Endodermal cell (in vitro differentiated cells): ENCODE results near the gene MAP4K4. TPM values are rescaled to one million over a fixed set of nuclear protein-coding genes. Genes with fewer than 3 reads are reported as not detected.

Source experiments
- DNase-seq: peaks from one replicate; pipeline ENCODE4 v3.0.0-alpha.2; 2017
- H3K27ac ChIP-seq: 2 replicates; pipeline ENCODE4 v1.5.1; 2013; ENCODE audit warnings: mild to moderate bottlenecking, low read depth, low read length, moderate library complexity
- H3K27me3 ChIP-seq: 2 replicates; pipeline ENCODE4 v1.6.1; 2013; ENCODE audit warnings: mild to moderate bottlenecking, low read length, moderate library complexity; ENCODE audit not compliant: insufficient read depth, control insufficient read depth, poor library complexity, severe bottlenecking
- H3K36me3 ChIP-seq: 2 replicates; pipeline ENCODE4 v1.7.0; 2013; ENCODE audit warnings: mild to moderate bottlenecking, low read length, moderate library complexity; ENCODE audit not compliant: control insufficient read depth, insufficient read depth
- H3K4me1 ChIP-seq: one replicate; pipeline ENCODE4 v1.7.0; 2013; ENCODE audit warnings: low read length; ENCODE audit not compliant: control insufficient read depth, insufficient read depth
- H3K4me3 ChIP-seq: 2 replicates; pipeline ENCODE4 v1.5.1; 2013; ENCODE audit warnings: mild to moderate bottlenecking, low read length, moderate library complexity
- H3K9ac ChIP-seq: 2 replicates; pipeline ENCODE4 v1.6.1; 2013; ENCODE audit warnings: mild to moderate bottlenecking, low read length, moderate library complexity; ENCODE audit not compliant: poor library complexity, severe bottlenecking; ENCODE audit errors: extremely low read depth
- H3K9me3 ChIP-seq: 2 replicates; pipeline ENCODE4 v1.6.1; 2013; ENCODE audit warnings: mild to moderate bottlenecking, low read length, moderate library complexity; ENCODE audit not compliant: control insufficient read depth
- H3K27ac Mint-ChIP-seq: 2 replicates; pipeline ENCODE4 v1.8.0; 2020; ENCODE audit warnings: mixed read lengths
- H3K27me3 Mint-ChIP-seq: 2 replicates; pipeline ENCODE4 v1.8.0; 2021; ENCODE audit warnings: mild to moderate bottlenecking, mixed read lengths; ENCODE audit not compliant: insufficient read depth
- H3K36me3 Mint-ChIP-seq: 2 replicates; pipeline ENCODE4 v1.8.0; 2020; ENCODE audit warnings: low read depth, mixed read lengths
- H3K4me1 Mint-ChIP-seq: 2 replicates; pipeline ENCODE4 v1.8.0; 2020; ENCODE audit warnings: mixed read lengths
- H3K4me3 Mint-ChIP-seq: 2 replicates; pipeline ENCODE4 v1.8.0; 2020; ENCODE audit warnings: mild to moderate bottlenecking, moderate library complexity, mixed read lengths
- H3K9me3 Mint-ChIP-seq: 2 replicates; pipeline ENCODE4 v1.8.0; 2020; ENCODE audit warnings: mild to moderate bottlenecking, mixed read lengths
- WGBS, 2 experiments: methylation state at CpG; one replicate each; pipeline versions ENCODE4 v1.1.5 to v1.1.7; 2013; ENCODE audit warnings: missing lambda C conversion rate in 2 of 2, mixed read lengths in 1 of 2; ENCODE audit not compliant: insufficient coverage in 1 of 2, insufficient read length in 1 of 2; 5-methylcytosine and 5-hydroxymethylcytosine counted together
- total RNA-seq, 2 donors: library from RNA; stranded (reverse); fragmentation: NEBNext Ultra II Directional in 1 of 2; extraction: Animal tissue kit (Norgen Biotek cat#: 25700) in 1 of 2; gene quantifications; 2 replicates in 1 of 2; 3 replicates in 1 of 2; pipeline ENCODE4 v1.2.1, GENCODE V29; 2021
- TF ChIP-seq, protein P1 (sequence below): fragments of 200-600 bp; sonication (generic); conservative IDR thresholded peaks from 2 replicates; pipeline ENCODE4 v1.5.0; 2021; ENCODE audit warnings: antibody characterized with exemption, mild to moderate bottlenecking

MAP4K4 gene
- total RNA-seq, 2 donors from 2014 or later = 130 to 142 TPM

DNA sequence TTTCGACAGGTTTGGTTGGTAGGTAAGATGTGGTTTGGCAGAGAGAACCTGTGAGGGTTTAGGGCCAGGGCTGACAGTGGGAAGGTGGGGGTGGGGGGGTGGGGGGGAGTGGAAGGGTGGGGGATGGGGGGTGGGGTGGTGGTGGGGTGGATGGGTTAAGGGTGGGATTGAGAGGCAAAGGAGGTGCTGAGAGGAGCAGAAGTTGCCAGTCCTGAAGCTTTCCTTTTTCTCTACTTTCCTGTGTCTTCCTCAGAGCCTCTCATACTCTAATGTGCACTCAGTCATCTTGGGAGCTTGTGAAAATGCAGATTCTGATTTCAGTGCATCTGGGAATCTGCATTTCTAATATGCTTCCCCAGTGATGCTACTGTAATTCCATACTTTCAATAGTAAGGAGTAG is 21.0 kb downstream of the MAP4K4 start:
- Mint-ChIP-seq H3K4me3 (no peak overlapping the region), H3K27ac (no peak overlapping the region), H3K4me1 (peaks cover 35% of the 10 kb centered on the region), H3K9me3 (no peaks in the 10 kb centered on the region), H3K27me3 (no peaks in the 10 kb centered on the region), H3K36me3 (peaks cover 13% of the 10 kb centered on the region)
- DNase-seq = peak; percentile 15
- H3K4me1 ChIP-seq = peaks cover 7% of the 10 kb centered on the region
- H3K9me3 ChIP-seq = no peaks in the 10 kb centered on the region
- no peak overlapping the region for H3K4me3 ChIP-seq
- TF ChIP-seq, protein P1, sequence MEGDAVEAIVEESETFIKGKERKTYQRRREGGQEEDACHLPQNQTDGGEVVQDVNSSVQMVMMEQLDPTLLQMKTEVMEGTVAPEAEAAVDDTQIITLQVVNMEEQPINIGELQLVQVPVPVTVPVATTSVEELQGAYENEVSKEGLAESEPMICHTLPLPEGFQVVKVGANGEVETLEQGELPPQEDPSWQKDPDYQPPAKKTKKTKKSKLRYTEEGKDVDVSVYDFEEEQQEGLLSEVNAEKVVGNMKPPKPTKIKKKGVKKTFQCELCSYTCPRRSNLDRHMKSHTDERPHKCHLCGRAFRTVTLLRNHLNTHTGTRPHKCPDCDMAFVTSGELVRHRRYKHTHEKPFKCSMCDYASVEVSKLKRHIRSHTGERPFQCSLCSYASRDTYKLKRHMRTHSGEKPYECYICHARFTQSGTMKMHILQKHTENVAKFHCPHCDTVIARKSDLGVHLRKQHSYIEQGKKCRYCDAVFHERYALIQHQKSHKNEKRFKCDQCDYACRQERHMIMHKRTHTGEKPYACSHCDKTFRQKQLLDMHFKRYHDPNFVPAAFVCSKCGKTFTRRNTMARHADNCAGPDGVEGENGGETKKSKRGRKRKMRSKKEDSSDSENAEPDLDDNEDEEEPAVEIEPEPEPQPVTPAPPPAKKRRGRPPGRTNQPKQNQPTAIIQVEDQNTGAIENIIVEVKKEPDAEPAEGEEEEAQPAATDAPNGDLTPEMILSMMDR = no peak
- H3K27me3 ChIP-seq = no peaks in the 10 kb centered on the region
- H3K9ac ChIP-seq = no peak overlapping the region
- H3K27ac ChIP-seq = no peak overlapping the region
- peaks cover 15% of the 10 kb centered on the region for H3K36me3 ChIP-seq
- 100% methylated on average over 1 of the region's 1 CpG; no CpG with 5 or more reads in 1 of the 2 experiments for WGBS, 2 experiments

DNA sequence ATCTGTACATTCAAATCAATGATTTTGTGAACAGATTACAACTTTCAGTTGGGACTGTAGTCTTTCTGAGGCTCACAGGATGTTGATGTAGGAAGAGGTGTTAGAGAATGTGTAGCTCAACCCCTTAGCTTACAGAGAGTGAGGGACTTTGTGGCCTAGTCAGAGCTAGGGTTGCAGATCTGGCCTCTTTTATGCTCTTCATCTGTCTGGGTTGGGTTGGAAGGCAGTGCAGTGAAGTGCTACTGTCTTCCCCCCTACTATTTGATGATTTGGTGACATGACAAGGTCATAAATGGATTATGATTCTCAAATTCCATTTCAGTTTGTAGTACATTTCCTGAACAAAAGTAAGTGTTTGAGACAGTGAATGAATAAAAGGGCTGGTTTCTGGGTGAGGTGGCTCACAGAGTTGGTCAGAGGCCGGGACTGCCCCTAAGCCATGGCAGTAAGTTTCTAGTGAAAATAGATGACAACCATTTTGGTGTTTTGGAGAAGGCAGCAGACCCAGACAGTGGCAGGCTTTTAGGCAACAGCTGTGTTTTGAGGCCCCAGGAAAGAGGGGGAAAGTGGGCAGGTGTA is 21.6 kb downstream of the MAP4K4 start:
- Mint-ChIP-seq H3K9me3 (no peaks in the 10 kb centered on the region), H3K27ac (no peak overlapping the region), H3K4me1 (peaks cover 39% of the 10 kb centered on the region), H3K27me3 (no peaks in the 10 kb centered on the region), H3K36me3 (peaks cover 11% of the 10 kb centered on the region), H3K4me3 (no peak overlapping the region)
- Histone ChIP-seq H3K4me3 (no peak overlapping the region), H3K4me1 (peaks cover 7% of the 10 kb centered on the region), H3K27me3 (no peaks in the 10 kb centered on the region), H3K9ac (no peak overlapping the region), H3K36me3 (peaks cover 15% of the 10 kb centered on the region), H3K27ac (no peak overlapping the region), H3K9me3 (no peaks in the 10 kb centered on the region)
- WGBS, 2 experiments = 96 to 100% methylated on average over 1 of the region's 1 CpG
- no peak for DNase-seq
- TF ChIP-seq, protein P1 = no peak

DNA sequence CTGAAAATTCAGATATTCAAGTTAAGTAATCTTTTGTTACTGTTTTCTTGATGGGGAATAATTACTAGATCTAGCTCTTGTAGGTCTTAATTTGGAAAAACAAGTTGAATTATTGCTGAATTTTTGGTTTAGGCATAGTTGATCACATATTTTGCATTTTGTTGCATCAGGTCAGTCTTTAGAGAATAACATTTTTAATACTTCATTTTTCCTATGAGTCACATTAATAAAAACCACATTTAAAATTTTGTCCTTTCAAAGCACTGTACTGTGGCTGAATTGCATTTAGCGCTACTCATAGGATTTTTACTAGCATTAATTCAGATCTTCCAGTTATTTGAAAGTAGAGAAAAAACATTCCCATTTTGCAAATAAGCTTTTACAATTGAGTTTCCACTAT is 23.2 kb downstream of the MAP4K4 start:
- H3K9me3 Mint-ChIP-seq = no peaks in the 10 kb centered on the region
- peaks cover 9% of the 10 kb centered on the region for H3K36me3 Mint-ChIP-seq
- H3K27ac Mint-ChIP-seq = no peak overlapping the region
- DNase-seq = no peak
- Histone ChIP-seq H3K9ac (no peak overlapping the region), H3K4me1 (peaks cover 7% of the 10 kb centered on the region), H3K27me3 (no peaks in the 10 kb centered on the region), H3K27ac (no peak overlapping the region), H3K4me3 (no peak overlapping the region), H3K9me3 (no peaks in the 10 kb centered on the region), H3K36me3 (peaks cover 12% of the 10 kb centered on the region)
- no peaks in the 10 kb centered on the region for H3K27me3 Mint-ChIP-seq
- WGBS, 2 experiments = 100% methylated on average over 1 of the region's 1 CpG
- H3K4me1 Mint-ChIP-seq = peaks cover 47% of the 10 kb centered on the region
- TF ChIP-seq, protein P1 = no peak
- no peak overlapping the region for H3K4me3 Mint-ChIP-seq
